ENCODE results near the gene BRINP3.

DNA sequence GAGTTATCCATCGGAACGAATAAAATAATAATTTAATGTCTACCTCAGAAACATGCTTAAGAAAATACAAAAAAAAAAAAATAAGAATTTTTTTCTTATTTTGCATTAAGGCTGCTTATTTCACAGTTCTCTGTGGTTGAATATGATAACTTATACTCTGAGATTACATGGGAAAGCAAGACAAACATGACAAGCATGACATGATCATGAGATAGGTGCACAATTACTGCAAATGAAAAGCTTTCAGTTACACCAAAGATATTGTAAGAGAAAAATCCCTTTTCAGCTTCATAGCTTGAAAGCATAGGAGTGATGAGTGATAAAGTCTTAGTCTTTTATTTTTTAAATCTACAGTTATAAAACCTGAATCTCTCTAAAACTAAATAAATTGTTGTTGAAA lies 154.1 kb downstream of the BRINP3 start:
- TF ChIP-seq, protein P1, sequence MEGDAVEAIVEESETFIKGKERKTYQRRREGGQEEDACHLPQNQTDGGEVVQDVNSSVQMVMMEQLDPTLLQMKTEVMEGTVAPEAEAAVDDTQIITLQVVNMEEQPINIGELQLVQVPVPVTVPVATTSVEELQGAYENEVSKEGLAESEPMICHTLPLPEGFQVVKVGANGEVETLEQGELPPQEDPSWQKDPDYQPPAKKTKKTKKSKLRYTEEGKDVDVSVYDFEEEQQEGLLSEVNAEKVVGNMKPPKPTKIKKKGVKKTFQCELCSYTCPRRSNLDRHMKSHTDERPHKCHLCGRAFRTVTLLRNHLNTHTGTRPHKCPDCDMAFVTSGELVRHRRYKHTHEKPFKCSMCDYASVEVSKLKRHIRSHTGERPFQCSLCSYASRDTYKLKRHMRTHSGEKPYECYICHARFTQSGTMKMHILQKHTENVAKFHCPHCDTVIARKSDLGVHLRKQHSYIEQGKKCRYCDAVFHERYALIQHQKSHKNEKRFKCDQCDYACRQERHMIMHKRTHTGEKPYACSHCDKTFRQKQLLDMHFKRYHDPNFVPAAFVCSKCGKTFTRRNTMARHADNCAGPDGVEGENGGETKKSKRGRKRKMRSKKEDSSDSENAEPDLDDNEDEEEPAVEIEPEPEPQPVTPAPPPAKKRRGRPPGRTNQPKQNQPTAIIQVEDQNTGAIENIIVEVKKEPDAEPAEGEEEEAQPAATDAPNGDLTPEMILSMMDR (IDR thresholded peaks at IDR 0.05; ENCODE audit: insufficient read depth, low read depth, low read length), result no peak
- TF ChIP-seq EZH2 (IDR thresholded peaks at IDR 0.05; ENCODE audit: insufficient read depth, low read length), result no peak

All from astrocyte (in vitro differentiated cells and primary cell).